Natural killer cell (primary cell): Measurements from ENCODE around the gene CACNA1C. TPM values are rescaled to one million over a fixed set of nuclear protein-coding genes. Genes with fewer than 3 reads are reported as not detected.

ENCODE experiments used
- ATAC-seq, 3 donors: fragments of 150-1000 bp in 2 of 3; fragments of 200-7000 bp in 1 of 3; cut with Tn5 transposase; 1 replicate in 1 of 3; 2 replicates in 2 of 3; pipeline ENCODE4 v1.10.0; 2021; ENCODE audit warnings: mild to moderate bottlenecking in 2 of 3, moderate library complexity in 2 of 3
- DNase-seq, 2 donors: peaks; one replicate each; pipeline versions ENCODE4 v3.0.0 to v3.0.0-alpha.2; 2013 to 2021; ENCODE audit warnings: mixed read lengths in 1 of 2
- H3K27ac ChIP-seq: one replicate; pipeline ENCODE4 v1.5.1; 2013; ENCODE audit warnings: mild to moderate bottlenecking, low read length
- H3K27me3 ChIP-seq: one replicate; pipeline ENCODE4 v1.6.1; 2013; ENCODE audit warnings: low read length; ENCODE audit not compliant: control insufficient read depth, insufficient read depth
- H3K36me3 ChIP-seq: one replicate; pipeline ENCODE4 v1.6.1; 2013; ENCODE audit warnings: low read length; ENCODE audit not compliant: control insufficient read depth, insufficient read depth
- H3K4me1 ChIP-seq: one replicate; pipeline ENCODE4 v1.6.1; 2013; ENCODE audit warnings: low read length; ENCODE audit not compliant: control insufficient read depth, insufficient read depth
- H3K4me3 ChIP-seq: one replicate; pipeline ENCODE4 v1.5.1; 2013; ENCODE audit warnings: low read length
- H3K9me3 ChIP-seq: one replicate; pipeline ENCODE4 v1.6.1; 2013; ENCODE audit warnings: low read length; ENCODE audit not compliant: control insufficient read depth, insufficient read depth
- H3K27ac Mint-ChIP-seq, 2 donors: one replicate each; pipeline ENCODE4 v1.8.0; 2022; ENCODE audit warnings: mild to moderate bottlenecking in 2 of 2, mixed read lengths in 2 of 2, moderate library complexity in 1 of 2
- H3K27me3 Mint-ChIP-seq, 2 donors: one replicate each; pipeline ENCODE4 v1.8.0; 2022; ENCODE audit warnings: low read depth in 2 of 2, mixed read lengths in 2 of 2
- H3K36me3 Mint-ChIP-seq: one replicate; pipeline ENCODE4 v1.8.0; 2022; ENCODE audit warnings: mixed read lengths
- H3K4me1 Mint-ChIP-seq, 2 donors: one replicate each; pipeline ENCODE4 v1.8.0; 2022; ENCODE audit warnings: mixed read lengths in 2 of 2
- H3K4me3 Mint-ChIP-seq: one replicate; pipeline ENCODE4 v1.8.0; 2022; ENCODE audit warnings: mild to moderate bottlenecking, moderate library complexity, mixed read lengths
- H3K9me3 Mint-ChIP-seq, 2 donors: one replicate each; pipeline ENCODE4 v1.8.0; 2022; ENCODE audit warnings: mixed read lengths in 2 of 2
- CTCF ChIP-seq: fragments of 200-600 bp; IDR thresholded peaks from one replicate; pipeline ENCODE4 v1.8.0; 2022; ENCODE audit warnings: antibody characterized with exemption
- WGBS: methylation state at CpG from one replicate; pipeline ENCODE4 v1.1.7; 2013; ENCODE audit warnings: missing lambda C conversion rate; ENCODE audit not compliant: insufficient coverage; 5-methylcytosine and 5-hydroxymethylcytosine counted together
- intact Hi-C: fragments of 100-400 bp; cut with micrococcal nuclease; formaldehyde crosslinking; loops from one replicate; pipeline ENCODE4 v1.14.2; 2022
- total RNA-seq, 4 donors: library from RNA; stranded (reverse); fragments of 120-200 nt in 1 of 4; gene quantifications; one replicate each; pipeline versions ENCODE4 v1.2.3 to v1.2.4, GENCODE V29; 2013 to 2022

CACNA1C gene
- total RNA-seq, 3 donors from 2014 or later (not counting 1 experiment from before 2014, with no cell fraction given) = 0.07 to 0.35 (median 0.08) TPM

DNA sequence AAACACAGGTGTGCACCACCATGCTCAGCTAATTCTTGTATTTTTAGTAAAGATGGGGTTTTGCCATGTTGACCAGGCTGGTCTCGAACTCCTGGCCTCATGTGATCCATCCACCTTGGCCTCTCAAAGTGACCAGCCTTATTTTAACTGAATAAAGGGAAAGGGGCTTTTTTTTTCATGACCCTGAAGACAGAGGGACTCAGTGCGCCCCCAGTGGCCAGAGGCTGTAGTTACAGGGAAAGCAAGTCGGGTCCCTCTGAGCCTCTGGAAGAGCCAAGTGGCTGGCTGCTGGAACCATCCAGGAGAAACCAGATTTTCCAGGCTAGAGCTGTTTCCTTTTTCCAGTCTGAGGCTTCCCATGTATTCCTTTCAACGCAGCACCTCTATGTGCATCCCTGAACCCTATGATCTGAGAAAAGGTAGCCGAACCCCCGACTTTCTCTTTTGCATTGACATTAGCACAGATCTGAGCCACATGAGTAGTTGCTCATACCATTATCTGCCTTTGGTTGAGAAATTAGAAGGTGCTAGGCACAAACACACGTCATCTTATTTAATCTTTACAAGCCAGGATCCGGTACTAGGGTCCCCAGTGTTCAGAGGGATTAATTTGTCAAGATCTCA is 342.7 kb downstream of the CACNA1C start:
- H3K27ac Mint-ChIP-seq = no peak overlapping the region
- H3K36me3 ChIP-seq = no peaks in the 10 kb centered on the region
- H3K9me3 ChIP-seq = no peaks in the 10 kb centered on the region
- peaks cover 6 to 9% of the 10 kb centered on the region in 2 donors for H3K27me3 Mint-ChIP-seq
- H3K9me3 Mint-ChIP-seq = no peaks in the 10 kb centered on the region
- no peak overlapping the region for H3K4me3 Mint-ChIP-seq
- H3K4me1 ChIP-seq = no peaks in the 10 kb centered on the region
- H3K36me3 Mint-ChIP-seq = no peaks in the 10 kb centered on the region
- ATAC-seq (peak in 1 of 3 donors; percentile 58), DNase-seq (peak in 1 of 2 donors; percentile 50)
- TF ChIP-seq CTCF = peak; percentile 77
- no peaks in the 10 kb centered on the region for H3K4me1 Mint-ChIP-seq
- no peak overlapping the region for H3K4me3 ChIP-seq
- no peaks in the 10 kb centered on the region for H3K27me3 ChIP-seq
- no peak overlapping the region for H3K27ac ChIP-seq
- 72% methylated on average over 8 of the region's 8 CpGs for WGBS
- intact Hi-C loops = no loop called here

- no peak for TF ChIP-seq CTCF
- H3K27me3 Mint-ChIP-seq = peaks cover 6 to 9% of the 10 kb centered on the region in 2 donors
- WGBS = 90% methylated on average over 6 of the region's 6 CpGs
- H3K27me3 ChIP-seq = no peaks in the 10 kb centered on the region
- H3K27ac Mint-ChIP-seq = no peak overlapping the region
- H3K4me3 Mint-ChIP-seq = no peak overlapping the region
- intact Hi-C loops = no loop called here
- H3K36me3 ChIP-seq = no peaks in the 10 kb centered on the region
- H3K4me1 Mint-ChIP-seq = no peaks in the 10 kb centered on the region
- DNase-seq (no peak), ATAC-seq (no peak)
- no peaks in the 10 kb centered on the region for H3K36me3 Mint-ChIP-seq
- H3K4me3 ChIP-seq = no peak overlapping the region
- H3K9me3 ChIP-seq = no peaks in the 10 kb centered on the region
- no peaks in the 10 kb centered on the region for H3K4me1 ChIP-seq
- no peaks in the 10 kb centered on the region for H3K9me3 Mint-ChIP-seq
- H3K27ac ChIP-seq = no peak overlapping the region
Observed at GRCh38 chr12:2396448-2396871, 343.7 kb downstream of the CACNA1C start.

DNA sequence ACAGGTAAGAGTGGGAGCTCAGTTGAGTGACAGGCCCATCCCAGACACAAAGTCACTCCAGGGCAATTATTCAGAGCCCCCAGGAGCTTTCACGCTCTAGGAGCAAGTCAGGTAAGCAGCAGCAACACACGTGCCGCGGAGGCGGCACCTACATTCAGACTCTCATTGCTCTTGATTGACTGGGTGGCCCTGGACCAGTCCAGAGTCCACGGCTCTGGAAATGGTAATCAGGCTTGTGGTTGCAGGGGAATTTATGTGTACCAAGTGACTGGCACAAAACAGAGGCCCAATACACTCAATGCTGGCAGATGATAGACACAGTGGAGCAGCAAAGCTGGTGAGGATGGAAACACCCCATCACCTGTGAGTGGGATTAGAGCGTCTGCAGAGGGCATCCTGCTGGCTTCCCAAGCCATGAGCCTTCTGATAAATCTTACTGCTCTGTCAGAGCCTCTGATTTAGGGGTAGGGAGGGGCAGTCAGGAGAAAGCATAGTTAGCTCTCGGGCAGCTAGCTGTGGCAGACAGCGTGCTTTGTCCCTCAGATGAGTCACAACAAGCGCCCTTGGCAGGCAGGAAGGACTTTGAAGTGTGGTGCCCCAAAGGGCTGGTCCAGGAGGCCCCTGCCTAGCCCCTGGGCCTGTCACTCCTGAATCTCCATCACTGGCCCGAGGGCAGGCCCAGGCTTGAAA is 344.7 kb downstream of the CACNA1C start:
- Histone ChIP-seq H3K4me3 (no peak overlapping the region), H3K27me3 (no peaks in the 10 kb centered on the region), H3K27ac (no peak overlapping the region), H3K4me1 (no peaks in the 10 kb centered on the region), H3K36me3 (no peaks in the 10 kb centered on the region), H3K9me3 (no peaks in the 10 kb centered on the region)
- H3K27me3 Mint-ChIP-seq = peaks cover 6 to 9% of the 10 kb centered on the region in 2 donors
- H3K4me3 Mint-ChIP-seq = no peak overlapping the region
- DNase-seq (no peak), ATAC-seq (no peak)
- no peaks in the 10 kb centered on the region for H3K36me3 Mint-ChIP-seq
- intact Hi-C loops = no loop called here
- H3K9me3 Mint-ChIP-seq = no peaks in the 10 kb centered on the region
- WGBS = 85% methylated on average over 11 of the region's 11 CpGs
- no peaks in the 10 kb centered on the region for H3K4me1 Mint-ChIP-seq
- TF ChIP-seq CTCF = no peak
- H3K27ac Mint-ChIP-seq = no peak overlapping the region
